NCI-H1092 treated with DMSO at 0.1 percent for 48 hours (cell line): ENCODE measurements around the gene JKAMP.
"Not testable (repeated sequence)": the region's sequence is repeated elsewhere in the genome, so short reads cannot be mapped to it uniquely, and the experiment has no call there.

Experiments used
- DNase-seq: peaks from one replicate; lab custom pipeline; 2025; lab: John Stamatoyannopoulos, UW

The JKAMP gene

GRCh38 chr14:59483819-59484638 is at the start of gene JKAMP, which contains the start of gene L3HYPDH:
JKAMP (plus strand) TSS chr14:59484517; CDS start chr14:59484590, 73 bp downstream.
L3HYPDH (minus strand) TSS chr14:59484408; CDS start chr14:59484316, 92 bp downstream.
- peak; percentile 95 for DNase-seq

GRCh38 chr14:59435101-59435500 is 49.2 kb upstream of the JKAMP start:
- DNase-seq: peak; percentile 55

GRCh38 chr14:59435987-59436386 is 48.3 kb upstream of the JKAMP start:
- no peak for DNase-seq

GRCh38 chr14:59438195-59438647 is 46.1 kb upstream of the JKAMP start:
- no peak for DNase-seq

GRCh38 chr14:59439256-59439965 is 44.9 kb upstream of the JKAMP start:
- DNase-seq: no peak

GRCh38 chr14:59448673-59449072 is 35.6 kb upstream of the JKAMP start:
- not testable (repeated sequence) for DNase-seq

GRCh38 chr14:59450716-59451115 is 33.6 kb upstream of the JKAMP start:
- DNase-seq: no peak

GRCh38 chr14:59451849-59452248 is 32.5 kb upstream of the JKAMP start:
- no peak for DNase-seq

GRCh38 chr14:59454139-59454538 is 30.2 kb upstream of the JKAMP start:
- no peak for DNase-seq

- DNase-seq: no peak
These were observed 28.9 kb upstream of the JKAMP start for GRCh38 chr14:59455411-59455810.

GRCh38 chr14:59458486-59458885 is 25.8 kb upstream of the JKAMP start:
- DNase-seq: no peak

- DNase-seq: no peak
These were observed 23.9 kb upstream of the JKAMP start for GRCh38 chr14:59460378-59460777.

- DNase-seq: no peak
These were observed 22.4 kb upstream of the JKAMP start for GRCh38 chr14:59461891-59462290.

- DNase-seq: peak; percentile 34
These were observed 20.4 kb upstream of the JKAMP start for GRCh38 chr14:59463787-59464485.

GRCh38 chr14:59464486-59465315 is 19.6 kb upstream of the JKAMP start:
- peak; percentile 76 for DNase-seq

- DNase-seq: peak; percentile 53
These were observed 18.8 kb upstream of the JKAMP start, which contains the start of gene GPR135 for GRCh38 chr14:59465316-59466135. GPR135 (minus strand) TSS chr14:59465380; CDS start chr14:59465226, 154 bp downstream.

GRCh38 chr14:59474172-59474571 is 10.1 kb upstream of the JKAMP start:
- DNase-seq: no peak

- DNase-seq: no peak
These were observed 8.6 kb upstream of the JKAMP start for GRCh38 chr14:59475709-59476108.

- no peak for DNase-seq
These were observed 5.8 kb upstream of the JKAMP start for GRCh38 chr14:59478540-59478939.

GRCh38 chr14:59480166-59480565 is 4.2 kb upstream of the JKAMP start:
- DNase-seq: no peak

GRCh38 chr14:59481407-59481806 is 2.9 kb upstream of the JKAMP start:
- no peak for DNase-seq
